HL-60 (cell line): ENCODE results near the gene GANC.
A peak's percentile ranks its signal among the peaks of the same experiment; 100 is the strongest.

Experiments
- DNase-seq, 2 experiments: peaks; one replicate each; pipeline ENCODE4 v3.0.0-alpha.2; 2010 to 2020; ENCODE audit warnings: low read depth in 1 of 2, low spot score in 1 of 2
- H3K27ac ChIP-seq: fragments of 250-450 bp; sonication (Bioruptor Pico); replicated peaks from 2 replicates; pipeline ENCODE4 v1.5.1; 2020; ENCODE audit warnings: mild to moderate bottlenecking, moderate library complexity
- H3K27me3 ChIP-seq: fragments of 250-450 bp; sonication (Bioruptor Pico); 2 replicates; pipeline ENCODE4 v1.5.1; 2021; ENCODE audit warnings: mild to moderate bottlenecking, moderate library complexity; ENCODE audit not compliant: insufficient read depth, poor library complexity, severe bottlenecking
- H3K4me3 ChIP-seq: replicated peaks from 2 replicates; pipeline ENCODE4 v1.5.1; 2011; ENCODE audit warnings: mild to moderate bottlenecking, control low read depth, low read length; ENCODE audit not compliant: insufficient read depth
- CTCF ChIP-seq: IDR thresholded peaks from one replicate; pipeline ENCODE4 v1.5.1; 2011; ENCODE audit warnings: low read length, control low read depth, inconsistent platforms; ENCODE audit not compliant: insufficient read depth
- GABPA ChIP-seq: IDR thresholded peaks from 2 replicates; pipeline ENCODE4 v1.6.1; 2012; ENCODE audit warnings: low read depth
- POLR2AphosphoS5 ChIP-seq: IDR thresholded peaks from 2 replicates; pipeline ENCODE4 v1.6.1; 2012; ENCODE audit warnings: low read depth
- REST ChIP-seq: IDR thresholded peaks from 2 replicates; pipeline ENCODE4 v1.6.1; 2012; ENCODE audit warnings: low read depth; ENCODE audit not compliant: insufficient replicate concordance
- SPI1 ChIP-seq: IDR thresholded peaks from 2 replicates; pipeline ENCODE4 v1.6.1; 2012; ENCODE audit warnings: low read depth, mild to moderate bottlenecking, borderline replicate concordance

The GANC gene

GRCh38 chr15:42344763-42345162, 71.8 kb downstream of the GANC start:
- Histone ChIP-seq H3K4me3 (no peak overlapping the region), H3K27me3 (no peaks in the 10 kb centered on the region), H3K27ac (no peak overlapping the region)
- 0 out of 2 replicates have a peak, but pooled peaks have one; percentile 13 for TF ChIP-seq SPI1
- no peak for TF ChIP-seq POLR2AphosphoS5
- TF ChIP-seq REST, result peak; percentile 90
- DNase-seq, result peak in 1 of 2 experiments; percentile 48

- no peaks in the 10 kb centered on the region for H3K27me3 ChIP-seq
- no peak for TF ChIP-seq CTCF
- no peak for TF ChIP-seq GABPA
- TF ChIP-seq REST, result no peak
- TF ChIP-seq SPI1, result no peak
- TF ChIP-seq POLR2AphosphoS5, result no peak
- no peak overlapping the region for H3K4me3 ChIP-seq
- DNase-seq, result no peak
- no peak overlapping the region for H3K27ac ChIP-seq
These were observed 72.5 kb downstream of the GANC start for GRCh38 chr15:42345504-42345903.

- TF ChIP-seq POLR2AphosphoS5 (no peak), REST (no peak), SPI1 (no peak), CTCF (no peak), GABPA (no peak)
- DNase-seq, result no peak
- no peaks in the 10 kb centered on the region for H3K27me3 ChIP-seq
- no peak overlapping the region for H3K4me3 ChIP-seq
- H3K27ac ChIP-seq, result no peak overlapping the region
These were observed 75.1 kb downstream of the GANC start for GRCh38 chr15:42348083-42348482.

- DNase-seq, result no peak
- Histone ChIP-seq H3K27me3 (no peaks in the 10 kb centered on the region), H3K4me3 (no peak overlapping the region), H3K27ac (no peak overlapping the region)
- TF ChIP-seq REST (no peak), CTCF (no peak), SPI1 (no peak), POLR2AphosphoS5 (no peak), GABPA (no peak)
These were observed 76.2 kb downstream of the GANC start for GRCh38 chr15:42349186-42349585.
